ENCODE data around the gene DLGAP4.

- TF ChIP-seq ZNF561 (CRISPR knock-in tag; conservative IDR thresholded peaks at IDR 0.05) = no peak
- no peak for TF ChIP-seq ATF6 (CRISPR knock-in tag; IDR thresholded peaks at IDR 0.05)
- no peak for TF ChIP-seq GABPA (tag; conservative IDR thresholded peaks at IDR 0.05; ENCODE audit: low read depth)
- TF ChIP-seq STAG1 (CRISPR knock-in tag; IDR thresholded peaks at IDR 0.05; ENCODE audit: borderline replicate concordance) = no peak
- TF ChIP-seq RAD51 (IDR thresholded peaks at IDR 0.05; ENCODE audit: borderline replicate concordance, low read depth) = no peak
- TF ChIP-seq ZFP91 (CRISPR knock-in tag; IDR thresholded peaks at IDR 0.05) = no peak
- TF ChIP-seq WHSC1 (IDR thresholded peaks at IDR 0.05; ENCODE audit: low read length) = no peak
- TF ChIP-seq SMAD1 (IDR thresholded peaks at IDR 0.05; ENCODE audit: low read depth, low read length, partially characterized antibody) = no peak
- TF ChIP-seq CTCF (IDR thresholded peaks at IDR 0.05 in 2 of 3, conservative IDR thresholded peaks at IDR 0.05 in 1 of 3; ENCODE audit: insufficient read depth in 2 of 3, low read depth in 1 of 3, low read length in 3 of 3) = no peak
- TF ChIP-seq FUS (optimal IDR thresholded peaks at IDR 0.05; ENCODE audit: low read depth, low read length) = no peak
- no peak for TF ChIP-seq SRF (CRISPR knock-in tag; IDR thresholded peaks at IDR 0.05)
- no peak for TF ChIP-seq NR2C2 (CRISPR knock-in tag; IDR thresholded peaks at IDR 0.05)
- no peak for TF ChIP-seq NR2C2 (tag; IDR thresholded peaks at IDR 0.05)
Observed at GRCh38 chr20:36260316-36260715, 45.8 kb upstream of the DLGAP4 start.

Measured in K562 (cell line).